C4-2B (cell line): Measurements from ENCODE around the gene PTGR3.

Source experiments
- ZFX ChIP-seq: fragments of 450-650 bp; IDR thresholded peaks from 2 replicates; pipeline ENCODE4 v1.6.1; 2017
- TF ChIP-seq, protein P1 (sequence below): fragments of 450-650 bp; conservative IDR thresholded peaks from 2 replicates; pipeline ENCODE4 v1.5.1; 2017; ENCODE audit warnings: mild to moderate bottlenecking

DNA sequence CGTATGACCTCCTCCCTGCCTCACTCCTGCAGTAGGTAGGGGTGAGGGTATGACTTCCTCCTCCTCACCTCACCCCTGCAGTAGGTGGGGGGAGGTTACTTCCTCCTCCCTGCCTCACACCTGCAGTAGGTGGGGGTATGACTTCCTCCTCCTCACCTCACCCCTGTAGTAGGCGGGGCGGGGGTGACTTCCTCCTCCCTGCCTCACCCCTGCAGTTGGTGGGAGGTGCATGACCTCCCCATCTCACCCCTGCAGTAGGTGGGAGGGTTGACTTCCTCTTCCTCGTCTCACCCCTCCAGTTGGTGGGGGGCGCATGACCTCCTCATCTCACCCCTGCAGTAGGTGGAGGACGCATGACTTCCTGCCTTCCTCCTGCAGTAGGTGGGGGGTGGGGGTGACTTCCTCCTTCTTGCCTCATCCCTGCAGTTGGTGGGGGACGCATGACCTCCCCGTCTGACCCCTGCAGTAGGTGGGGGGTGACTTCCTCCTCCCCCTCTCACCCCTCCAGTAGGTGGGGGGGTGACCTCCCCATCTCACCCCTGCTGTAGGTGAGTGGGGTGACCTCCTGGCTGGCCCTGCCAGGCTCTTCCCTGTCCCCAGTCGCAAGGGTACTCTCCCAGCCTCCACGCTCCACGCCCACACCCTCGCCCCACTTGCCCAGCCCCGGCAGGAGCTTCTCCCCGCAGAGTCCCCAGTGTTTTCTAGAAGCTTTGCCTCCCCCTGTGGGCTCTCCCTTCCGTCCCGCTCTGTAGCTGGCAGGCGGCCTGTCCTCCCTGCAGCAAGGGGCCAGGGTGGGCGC, 40.9 kb upstream of the PTGR3 start:
- TF ChIP-seq, protein P1, sequence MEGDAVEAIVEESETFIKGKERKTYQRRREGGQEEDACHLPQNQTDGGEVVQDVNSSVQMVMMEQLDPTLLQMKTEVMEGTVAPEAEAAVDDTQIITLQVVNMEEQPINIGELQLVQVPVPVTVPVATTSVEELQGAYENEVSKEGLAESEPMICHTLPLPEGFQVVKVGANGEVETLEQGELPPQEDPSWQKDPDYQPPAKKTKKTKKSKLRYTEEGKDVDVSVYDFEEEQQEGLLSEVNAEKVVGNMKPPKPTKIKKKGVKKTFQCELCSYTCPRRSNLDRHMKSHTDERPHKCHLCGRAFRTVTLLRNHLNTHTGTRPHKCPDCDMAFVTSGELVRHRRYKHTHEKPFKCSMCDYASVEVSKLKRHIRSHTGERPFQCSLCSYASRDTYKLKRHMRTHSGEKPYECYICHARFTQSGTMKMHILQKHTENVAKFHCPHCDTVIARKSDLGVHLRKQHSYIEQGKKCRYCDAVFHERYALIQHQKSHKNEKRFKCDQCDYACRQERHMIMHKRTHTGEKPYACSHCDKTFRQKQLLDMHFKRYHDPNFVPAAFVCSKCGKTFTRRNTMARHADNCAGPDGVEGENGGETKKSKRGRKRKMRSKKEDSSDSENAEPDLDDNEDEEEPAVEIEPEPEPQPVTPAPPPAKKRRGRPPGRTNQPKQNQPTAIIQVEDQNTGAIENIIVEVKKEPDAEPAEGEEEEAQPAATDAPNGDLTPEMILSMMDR: no peak
- TF ChIP-seq ZFX: no peak
